Fibroblast of mammary gland (primary cell): ENCODE measurements around the gene JARID2.

Experiments
- DNase-seq: peaks from one replicate; pipeline ENCODE4 v3.0.0-alpha.2; 2010; ENCODE audit warnings: low read depth
- H3K4me3 ChIP-seq: 2 replicates; pipeline ENCODE4 v1.5.1; 2011; ENCODE audit warnings: low read depth, mild to moderate bottlenecking, low read length, moderate library complexity; ENCODE audit not compliant: control insufficient read depth
- CTCF ChIP-seq: conservative IDR thresholded peaks from 2 replicates; pipeline ENCODE4 v1.5.1; 2011; ENCODE audit warnings: low read depth, low read length, inconsistent platforms; ENCODE audit not compliant: control insufficient read depth, insufficient read depth

Gene JARID2

GRCh38 chr6:15557174-15557573 lies 311.3 kb downstream of the JARID2 start:
- no peak for TF ChIP-seq CTCF
- DNase-seq, result no peak
- H3K4me3 ChIP-seq, result no peak overlapping the region

- DNase-seq, result no peak
- H3K4me3 ChIP-seq, result no peak overlapping the region
- no peak for TF ChIP-seq CTCF
Observed at GRCh38 chr6:15560713-15561112, 314.8 kb downstream of the JARID2 start.

GRCh38 chr6:15561447-15562199 lies 315.8 kb downstream of the JARID2 start:
- no peak overlapping the region for H3K4me3 ChIP-seq
- peak; percentile 31 for DNase-seq
- TF ChIP-seq CTCF, result no peak

GRCh38 chr6:15562977-15563376 lies 317.1 kb downstream of the JARID2 start:
- no peak overlapping the region for H3K4me3 ChIP-seq
- no peak for DNase-seq
- no peak for TF ChIP-seq CTCF

GRCh38 chr6:15569035-15569995 lies 323.4 kb downstream of the JARID2 start:
- no peak overlapping the region for H3K4me3 ChIP-seq
- DNase-seq, result no peak
- no peak for TF ChIP-seq CTCF

GRCh38 chr6:15570171-15570570 lies 324.3 kb downstream of the JARID2 start:
- H3K4me3 ChIP-seq, result no peak overlapping the region
- no peak for DNase-seq
- TF ChIP-seq CTCF, result no peak
